SK-N-SH treated with all-trans-retinoic acid at 6 μM for 48 hours (cell line): ENCODE measurements around the gene KLHL18.

Source experiments
- ATAC-seq: fragments of 200-7000 bp; cut with Tn5 transposase; 3 replicates; pipeline ENCODE4 v1.9.1; 2020; ENCODE audit warnings: mild to moderate bottlenecking, moderate library complexity
- ARNTL ChIP-seq: fragments of 450-650 bp; formaldehyde crosslinking; IDR thresholded peaks from 2 replicates; pipeline ENCODE4 v1.5.0; 2020; ENCODE audit warnings: low read depth, mild to moderate bottlenecking, moderate library complexity, borderline replicate concordance
- BACH2 ChIP-seq: fragments of 250-450 bp; sonication (Bioruptor Pico); IDR thresholded peaks from 2 replicates; pipeline ENCODE4 v1.9.0; 2021; ENCODE audit warnings: mild to moderate bottlenecking, borderline replicate concordance
- CREB5 ChIP-seq: fragments of 250-450 bp; sonication (Bioruptor Pico); IDR thresholded peaks from 2 replicates; pipeline ENCODE4 v1.5.1; 2020; ENCODE audit warnings: low read depth, mild to moderate bottlenecking, moderate library complexity
- CSDC2 ChIP-seq: fragments of 250-450 bp; sonication (Bioruptor Pico); IDR thresholded peaks from 2 replicates; pipeline ENCODE4 v1.5.0; 2020; ENCODE audit warnings: mild to moderate bottlenecking, moderate library complexity
- CSRNP3 ChIP-seq: fragments of 250-450 bp; sonication (Bioruptor Pico); IDR thresholded peaks from 2 replicates; pipeline ENCODE4 v1.5.1; 2021; ENCODE audit warnings: mild to moderate bottlenecking, moderate library complexity
- ESRRG ChIP-seq: fragments of 250-450 bp; sonication (Bioruptor Pico); IDR thresholded peaks from 2 replicates; pipeline ENCODE4 v1.6.1; 2021; ENCODE audit warnings: mild to moderate bottlenecking
- GLIS3 ChIP-seq: fragments of 250-450 bp; sonication (Bioruptor Pico); IDR thresholded peaks from 2 replicates; pipeline ENCODE4 v1.5.0; 2020; ENCODE audit warnings: mild to moderate bottlenecking, moderate library complexity
- ISL1 ChIP-seq: fragments of 250-450 bp; sonication (Bioruptor Pico); IDR thresholded peaks from 2 replicates; pipeline ENCODE4 v2.1.2; 2022; ENCODE audit warnings: mild to moderate bottlenecking, moderate library complexity
- POU6F1 ChIP-seq: fragments of 250-450 bp; sonication (Bioruptor Pico); IDR thresholded peaks from 2 replicates; pipeline ENCODE4 v1.8.0; 2021; ENCODE audit warnings: low read depth, mild to moderate bottlenecking, moderate library complexity, borderline replicate concordance
- PPARA ChIP-seq: fragments of 250-450 bp; sonication (Bioruptor Pico); IDR thresholded peaks from 2 replicates; pipeline ENCODE4 v1.5.0; 2020; ENCODE audit warnings: mild to moderate bottlenecking, borderline replicate concordance
- SNAI2 ChIP-seq: fragments of 250-450 bp; sonication (Bioruptor Pico); IDR thresholded peaks from 2 replicates; pipeline ENCODE4 v1.5.0; 2020; ENCODE audit warnings: mild to moderate bottlenecking, moderate library complexity
- TCF4 ChIP-seq: fragments of 250-450 bp; sonication (Bioruptor Pico); IDR thresholded peaks from 2 replicates; pipeline ENCODE4 v1.8.0; 2021; ENCODE audit warnings: mild to moderate bottlenecking, moderate library complexity, borderline replicate concordance
- TOX ChIP-seq: fragments of 250-450 bp; sonication (Bioruptor Pico); IDR thresholded peaks from 2 replicates; pipeline ENCODE4 v1.8.0; 2021; ENCODE audit warnings: mild to moderate bottlenecking, moderate library complexity, borderline replicate concordance
- TSHZ2 ChIP-seq: fragments of 250-450 bp; sonication (Bioruptor Pico); IDR thresholded peaks from 2 replicates; pipeline ENCODE4 v1.5.0; 2020; ENCODE audit warnings: mild to moderate bottlenecking, moderate library complexity
- ZC3H10 ChIP-seq: fragments of 250-450 bp; sonication (Bioruptor Pico); IDR thresholded peaks from 2 replicates; pipeline ENCODE4 v1.5.1; 2021; ENCODE audit warnings: mild to moderate bottlenecking, moderate library complexity
- ZFP3 ChIP-seq: fragments of 250-450 bp; sonication (Bioruptor Pico); IDR thresholded peaks from 2 replicates; pipeline ENCODE4 v1.5.0; 2020; ENCODE audit warnings: mild to moderate bottlenecking, moderate library complexity
- ZFP30 ChIP-seq: fragments of 450-650 bp; formaldehyde crosslinking; IDR thresholded peaks from 2 replicates; pipeline ENCODE4 v1.5.0; 2022; ENCODE audit warnings: mild to moderate bottlenecking, moderate library complexity
- ZNF70 ChIP-seq: fragments of 450-650 bp; formaldehyde crosslinking; IDR thresholded peaks from 2 replicates; pipeline ENCODE4 v1.5.0; 2020; ENCODE audit warnings: mild to moderate bottlenecking, moderate library complexity
- ZNF8 ChIP-seq: fragments of 450-650 bp; formaldehyde crosslinking; IDR thresholded peaks from 2 replicates; pipeline ENCODE4 v1.5.0; 2020; ENCODE audit warnings: mild to moderate bottlenecking, moderate library complexity

KLHL18 gene

GRCh38 chr3:47296562-47297302, 14.0 kb downstream of the KLHL18 start:
- TF ChIP-seq TCF4 (CRISPR knock-in tag), result no peak
- no peak for ATAC-seq

- no peak for ATAC-seq
- TF ChIP-seq TCF4 (CRISPR knock-in tag) (no peak), ESRRG (CRISPR knock-in tag) (no peak), TOX (CRISPR knock-in tag) (no peak), ZC3H10 (CRISPR knock-in tag) (no peak), ZNF70 (CRISPR knock-in tag) (no peak)
These were observed 15.7 kb downstream of the KLHL18 start for GRCh38 chr3:47298439-47298838.

- no peak for ATAC-seq
- TF ChIP-seq TSHZ2 (CRISPR knock-in tag) (no peak), PPARA (no peak), CSRNP3 (no peak), ZNF70 (CRISPR knock-in tag) (no peak), CREB5 (CRISPR knock-in tag) (no peak)
These were observed 16.9 kb downstream of the KLHL18 start for GRCh38 chr3:47299381-47300318.

GRCh38 chr3:47301456-47301855, 18.7 kb downstream of the KLHL18 start:
- ATAC-seq, result no peak
- TF ChIP-seq ZNF8 (CRISPR knock-in tag) (no peak), SNAI2 (CRISPR knock-in tag) (no peak), POU6F1 (CRISPR knock-in tag) (no peak), TCF4 (CRISPR knock-in tag) (no peak), GLIS3 (CRISPR knock-in tag) (no peak), CSRNP3 (no peak), TSHZ2 (CRISPR knock-in tag) (no peak), ISL1 (CRISPR knock-in tag) (no peak), ARNTL (CRISPR knock-in tag) (no peak), BACH2 (CRISPR knock-in tag) (no peak), TOX (CRISPR knock-in tag) (no peak), ZC3H10 (CRISPR knock-in tag) (no peak), ZFP30 (no peak), ESRRG (CRISPR knock-in tag) (no peak), CREB5 (CRISPR knock-in tag) (no peak), ZFP3 (CRISPR knock-in tag) (no peak), PPARA (no peak), CSDC2 (CRISPR knock-in tag) (no peak), ZNF70 (CRISPR knock-in tag) (no peak)
- TF ChIP-seq, all 23 proteins: peak for 0
